Measurements from ENCODE around the gene IL17RB.

IL17RB gene, protein sequence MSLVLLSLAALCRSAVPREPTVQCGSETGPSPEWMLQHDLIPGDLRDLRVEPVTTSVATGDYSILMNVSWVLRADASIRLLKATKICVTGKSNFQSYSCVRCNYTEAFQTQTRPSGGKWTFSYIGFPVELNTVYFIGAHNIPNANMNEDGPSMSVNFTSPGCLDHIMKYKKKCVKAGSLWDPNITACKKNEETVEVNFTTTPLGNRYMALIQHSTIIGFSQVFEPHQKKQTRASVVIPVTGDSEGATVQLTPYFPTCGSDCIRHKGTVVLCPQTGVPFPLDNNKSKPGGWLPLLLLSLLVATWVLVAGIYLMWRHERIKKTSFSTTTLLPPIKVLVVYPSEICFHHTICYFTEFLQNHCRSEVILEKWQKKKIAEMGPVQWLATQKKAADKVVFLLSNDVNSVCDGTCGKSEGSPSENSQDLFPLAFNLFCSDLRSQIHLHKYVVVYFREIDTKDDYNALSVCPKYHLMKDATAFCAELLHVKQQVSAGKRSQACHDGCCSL

DNA sequence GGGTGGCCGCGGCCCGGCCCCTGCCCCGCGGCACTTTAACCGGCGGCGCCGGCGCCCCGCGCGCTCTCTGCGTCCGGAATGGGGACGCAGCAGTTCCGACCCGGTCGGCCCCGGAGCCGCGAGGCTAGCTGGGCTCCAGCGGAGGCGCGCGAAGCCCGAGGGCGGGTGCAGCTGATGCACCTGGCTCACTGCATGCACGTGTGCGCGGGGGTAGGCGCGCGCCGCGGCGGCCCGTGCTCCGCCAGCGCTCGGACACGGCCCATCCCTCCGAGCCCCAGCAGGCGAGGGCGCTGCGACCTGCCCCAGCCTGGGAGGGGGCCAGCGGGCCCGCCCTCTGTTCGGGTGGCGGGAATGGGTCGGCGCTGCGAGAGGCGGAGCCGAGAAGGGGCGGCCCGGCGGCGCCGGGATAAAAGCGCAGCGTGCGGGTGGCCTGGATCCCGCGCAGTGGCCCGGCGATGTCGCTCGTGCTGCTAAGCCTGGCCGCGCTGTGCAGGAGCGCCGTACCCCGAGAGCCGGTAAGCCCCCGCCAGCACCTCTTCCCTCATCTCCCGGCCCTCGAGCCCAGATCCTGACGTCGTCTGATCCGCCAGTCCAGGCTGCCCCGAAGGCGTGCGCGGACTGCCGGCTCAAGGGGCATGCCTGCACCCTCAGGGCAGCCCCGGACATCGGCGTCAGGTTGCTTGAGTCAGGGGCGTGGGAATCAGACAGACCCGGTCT, at the start of gene IL17RB, which contains the start of gene CHDH:
TSS of gene IL17RB (plus strand) at position 435 of the 717 bp plus-strand sequence. CDS start at position 456, 21 bp downstream.
TSS of gene CHDH (minus strand) at position 286 of the 717 bp plus-strand sequence. CDS start 22,411 bp downstream, outside the sequence.
- DNase-seq = no peak

DNA sequence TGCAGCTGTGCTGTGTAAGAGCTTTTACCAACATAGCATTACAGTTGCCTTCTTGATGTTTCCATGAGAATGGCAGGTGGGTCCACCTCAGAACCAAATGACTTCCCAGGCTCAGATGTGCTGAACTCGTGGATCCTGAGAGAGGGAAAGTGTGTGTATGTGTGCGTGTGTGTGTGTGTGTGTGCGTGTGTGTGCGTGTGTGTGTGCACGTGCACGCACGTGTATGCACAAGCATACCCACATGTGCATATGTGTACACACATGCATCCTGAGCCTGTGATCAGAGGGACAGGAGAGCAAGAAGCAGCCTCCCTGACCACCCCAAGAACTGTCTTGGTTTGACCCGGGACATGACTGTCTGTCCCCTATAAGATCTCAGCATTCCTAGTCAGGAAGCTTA, 48.2 kb upstream of the IL17RB start:
- DNase-seq = no peak

DNA sequence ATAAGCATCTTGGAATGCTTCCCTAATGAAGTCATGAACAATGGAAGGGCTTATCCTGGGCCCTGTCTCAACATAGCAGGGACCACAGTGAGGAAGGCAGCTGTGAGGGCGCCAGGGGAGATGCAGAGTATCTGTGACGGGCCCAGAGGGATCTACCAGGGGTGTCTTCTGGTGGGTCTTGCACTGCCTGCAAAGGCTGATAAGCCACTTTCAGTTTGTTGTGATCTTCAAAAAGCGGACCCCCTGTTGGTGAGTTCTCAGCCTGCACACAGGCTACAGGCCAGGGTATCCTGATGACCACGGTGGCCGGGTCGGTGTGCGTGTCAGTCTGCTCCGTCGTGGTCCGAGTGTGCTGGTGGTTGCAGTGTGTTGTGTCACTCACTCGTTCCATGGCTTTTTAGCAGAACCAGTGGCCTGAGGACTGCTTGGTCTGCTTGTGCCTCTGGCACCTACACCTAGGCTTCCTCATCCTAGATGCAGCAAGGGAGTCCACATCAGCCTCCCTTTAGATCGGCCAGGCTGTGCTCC, 47.0 kb upstream of the IL17RB start:
- DNase-seq = no peak

DNA sequence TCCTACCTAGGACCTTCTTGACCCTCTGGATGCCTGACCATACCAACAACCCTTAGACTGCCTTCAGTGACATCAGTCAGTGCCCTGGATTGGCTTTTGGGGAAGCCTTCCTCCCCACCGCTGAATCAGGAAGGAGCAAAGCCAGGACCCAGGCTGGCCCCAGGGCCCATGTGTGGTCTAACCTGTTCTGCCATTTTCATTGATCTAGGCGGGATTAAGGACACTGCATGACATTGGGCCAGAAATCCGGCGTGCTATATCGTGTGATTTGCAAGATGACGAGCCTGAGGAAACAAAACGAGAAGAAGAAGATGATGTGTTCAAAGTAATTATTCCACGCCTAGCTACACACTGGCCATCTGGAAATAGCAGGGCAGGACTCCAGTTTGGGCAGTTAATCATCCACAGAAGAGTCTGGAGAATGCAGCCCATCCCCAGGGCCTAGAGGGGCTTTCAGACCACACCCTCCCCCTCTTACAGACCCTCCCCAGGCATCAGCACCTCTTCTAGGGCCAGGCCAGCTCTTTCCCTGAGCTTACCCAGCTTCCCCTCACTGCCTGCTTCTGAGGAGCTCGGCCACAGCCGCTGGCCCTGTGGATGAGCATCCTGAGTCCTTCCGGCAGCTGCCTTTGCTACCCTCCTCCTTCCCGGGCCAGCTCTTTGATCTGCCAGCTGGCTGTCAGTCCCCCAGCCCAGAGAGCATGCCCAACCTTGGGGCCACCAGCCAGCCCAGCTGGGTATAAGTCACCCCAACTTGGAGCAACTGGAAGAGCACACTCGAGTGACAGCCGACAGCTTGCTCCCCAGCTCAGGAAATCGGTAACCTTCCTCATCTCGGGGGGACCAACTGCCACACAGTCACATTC, 46.1 kb upstream of the IL17RB start:
- DNase-seq = no peak

DNA sequence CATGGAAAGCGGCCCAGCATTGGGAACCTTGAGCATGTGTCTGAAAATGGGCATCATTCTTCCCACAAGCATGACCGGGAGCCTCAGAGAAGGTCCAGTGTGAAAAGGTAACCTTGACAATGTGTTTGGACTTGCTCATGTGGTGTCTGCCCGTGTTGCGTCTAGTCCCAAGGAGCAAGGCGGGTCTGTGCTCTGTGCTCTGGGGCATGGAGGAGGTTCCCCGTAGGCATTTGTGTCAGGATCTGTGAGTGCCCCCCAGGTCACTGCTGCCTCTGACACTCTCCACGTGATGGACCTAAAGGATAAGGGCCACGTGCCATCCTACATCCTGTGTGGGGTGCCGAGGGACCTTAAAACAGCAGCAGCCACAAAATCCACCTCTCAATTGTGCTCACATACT, 45.0 kb upstream of the IL17RB start:
- DNase-seq = no peak

DNA sequence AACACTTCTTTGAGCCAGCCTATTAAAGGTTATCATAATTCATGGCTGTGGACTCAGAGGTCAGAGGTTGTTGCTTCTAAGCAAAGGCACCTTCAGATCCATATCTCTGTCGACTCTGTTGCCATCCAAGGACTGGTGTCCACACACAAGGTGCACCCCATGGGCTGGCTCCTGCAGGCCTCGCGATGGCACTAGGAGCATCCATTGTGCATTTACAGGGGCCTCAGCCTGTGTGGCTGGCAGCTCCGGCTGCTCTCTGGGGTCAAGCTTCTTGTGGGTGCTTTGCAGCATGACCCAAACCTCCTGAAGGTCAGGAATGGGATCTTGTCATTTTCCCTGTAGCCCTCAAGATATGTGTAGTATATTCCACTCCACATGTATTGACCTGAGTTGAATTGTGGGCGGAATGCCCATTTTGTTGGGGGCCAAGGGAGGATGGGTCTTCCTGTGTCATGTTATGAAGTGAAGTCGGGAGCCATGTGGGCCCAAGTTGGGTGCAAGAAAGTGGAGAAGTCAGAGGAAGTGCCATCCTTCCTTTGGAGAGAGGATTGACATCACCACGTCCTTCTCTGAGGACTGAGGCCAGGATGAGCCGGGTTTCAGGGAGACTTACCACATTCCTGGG, 44.0 kb upstream of the IL17RB start:
- no peak for DNase-seq

DNA sequence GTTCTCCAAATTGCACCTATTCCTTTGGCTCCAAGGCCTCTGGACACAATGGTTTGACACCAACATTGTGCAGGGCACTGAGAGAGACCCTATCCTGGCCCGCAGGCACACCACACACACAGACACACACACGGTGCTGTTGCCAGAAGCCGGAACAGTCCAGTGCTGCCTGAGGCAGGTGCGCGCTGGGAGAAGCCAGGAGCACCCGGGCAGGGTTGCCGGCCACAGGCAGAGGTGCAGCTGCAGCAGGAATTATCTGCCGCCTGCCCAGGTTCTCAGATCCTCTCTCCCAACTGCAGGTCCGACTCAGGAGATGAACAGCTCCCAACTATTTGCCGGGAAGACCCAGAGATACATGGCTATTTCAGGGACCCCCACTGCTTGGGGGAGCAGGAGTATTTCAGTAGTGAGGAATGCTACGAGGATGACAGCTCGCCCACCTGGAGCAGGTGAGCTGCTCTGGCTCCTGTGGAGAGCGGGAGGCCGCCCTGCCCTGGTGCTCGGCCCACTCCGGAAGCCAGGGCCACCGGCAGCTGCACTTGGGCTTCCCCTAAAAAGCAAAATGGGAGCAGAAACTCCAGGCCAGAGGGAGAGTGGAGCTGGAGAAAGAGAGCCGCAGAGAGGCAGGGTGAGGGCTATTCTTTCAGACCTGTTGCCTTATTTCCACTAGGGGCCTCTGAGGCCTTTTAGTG, 43.1 kb upstream of the IL17RB start:
- DNase-seq = no peak

DNA sequence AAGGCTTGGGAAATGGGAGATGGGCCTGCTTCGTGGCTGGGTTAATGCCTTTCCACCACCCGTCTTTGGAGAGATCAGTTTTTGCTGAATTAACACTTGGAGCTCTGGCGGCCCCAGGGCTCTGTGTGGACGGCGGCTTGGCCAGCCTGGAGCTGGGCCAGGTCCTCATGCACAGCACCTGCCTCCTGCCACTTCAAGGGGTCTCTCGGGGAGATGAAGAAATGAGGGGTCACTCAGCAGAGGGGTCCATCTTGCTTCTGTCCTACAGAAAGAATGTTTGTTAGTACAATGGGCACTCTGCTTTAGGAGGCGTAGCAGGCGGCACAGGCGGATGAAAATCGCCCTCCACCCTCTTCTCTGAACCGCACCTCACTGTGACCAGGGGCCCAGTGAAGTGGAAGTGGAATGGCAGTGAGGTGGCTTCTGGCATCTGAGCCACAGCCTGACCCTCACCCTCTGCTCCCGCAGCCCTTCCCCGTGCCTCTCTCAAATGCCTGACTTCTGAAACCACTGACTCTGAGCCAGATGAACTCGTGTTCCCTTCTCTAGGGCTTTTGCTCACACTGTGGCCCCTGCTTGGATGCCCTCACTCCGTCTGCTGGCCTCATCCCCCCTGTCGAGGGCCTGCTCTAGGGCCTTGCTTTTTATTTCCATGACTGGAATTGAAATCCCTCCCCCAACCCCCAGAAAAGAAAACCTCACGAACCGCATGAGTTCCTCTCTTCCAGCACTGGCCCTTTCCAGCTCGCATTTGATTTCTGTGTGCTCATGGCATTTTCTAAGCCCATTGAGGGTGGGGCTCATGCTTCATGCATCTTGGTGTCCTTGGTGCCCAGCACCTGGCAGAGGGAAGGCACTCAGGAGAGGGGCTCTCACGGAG, 42.3 kb upstream of the IL17RB start:
- DNase-seq = no peak

DNA sequence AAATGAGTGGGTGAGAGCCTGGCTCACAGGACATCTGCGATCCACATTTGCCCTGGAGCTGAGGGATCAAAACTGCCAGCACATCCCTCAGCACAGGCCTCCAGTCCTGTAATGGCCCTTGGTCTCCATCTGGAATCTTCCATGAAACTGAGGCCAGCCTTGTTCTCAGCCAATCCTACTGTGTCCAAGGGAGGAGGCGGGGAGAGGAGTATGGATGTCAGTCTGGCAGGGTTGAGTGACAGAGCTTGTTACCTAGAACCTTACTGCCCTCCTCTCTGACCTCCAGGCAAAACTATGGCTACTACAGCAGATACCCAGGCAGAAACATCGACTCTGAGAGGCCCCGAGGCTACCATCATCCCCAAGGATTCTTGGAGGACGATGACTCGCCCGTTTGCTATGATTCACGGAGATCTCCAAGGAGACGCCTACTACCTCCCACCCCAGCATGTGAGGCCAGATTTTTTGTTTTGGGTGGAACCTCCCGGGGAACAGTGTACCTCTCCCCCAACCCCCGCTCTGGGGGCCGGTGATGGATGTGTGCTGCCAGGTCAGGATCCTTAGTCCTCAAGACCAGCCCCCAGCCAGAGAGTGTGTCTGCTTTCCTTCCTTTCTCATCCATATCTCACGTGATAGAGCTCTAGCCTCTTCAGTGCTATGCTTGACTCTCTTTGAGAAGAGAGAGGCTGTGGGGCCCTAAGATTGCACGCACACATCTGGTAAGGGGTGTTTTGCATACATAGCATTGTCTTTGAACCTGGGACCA, 41.5 kb upstream of the IL17RB start:
- DNase-seq = no peak

DNA sequence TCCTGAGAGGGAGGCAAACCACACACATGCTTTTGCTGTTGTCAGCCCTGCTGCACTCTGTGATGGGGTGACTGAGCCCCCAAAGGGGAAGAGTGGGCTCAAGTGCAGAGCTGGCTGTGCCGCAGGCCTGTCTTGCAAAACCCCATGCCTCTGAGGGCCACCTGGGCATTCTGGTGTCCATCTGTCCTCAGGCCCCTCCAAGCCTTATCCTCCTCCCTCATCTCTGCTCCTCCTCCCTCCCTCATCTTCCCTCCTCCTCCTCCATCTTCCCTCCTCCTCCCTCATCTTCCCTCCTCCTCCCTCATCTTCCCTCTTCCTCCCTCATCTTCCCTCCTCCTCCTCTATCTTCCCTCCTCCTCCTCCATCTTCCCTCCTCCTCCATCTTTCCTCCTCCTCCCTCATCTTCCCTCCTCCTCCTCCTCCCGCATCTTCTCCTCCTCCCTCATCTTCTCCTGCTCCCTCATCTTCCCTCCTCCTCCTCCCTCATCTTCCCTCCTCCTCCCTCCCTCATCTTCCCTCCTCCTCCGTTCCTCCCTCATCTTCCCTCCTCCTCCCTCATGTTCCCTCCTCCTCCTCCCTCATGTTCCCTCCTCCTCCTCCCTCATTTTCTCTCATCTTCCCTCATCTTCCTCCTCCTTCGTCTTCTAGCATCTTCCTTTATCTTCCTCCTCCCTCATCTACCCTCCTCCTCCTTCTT, 40.8 kb upstream of the IL17RB start:
- DNase-seq = no peak

DNA sequence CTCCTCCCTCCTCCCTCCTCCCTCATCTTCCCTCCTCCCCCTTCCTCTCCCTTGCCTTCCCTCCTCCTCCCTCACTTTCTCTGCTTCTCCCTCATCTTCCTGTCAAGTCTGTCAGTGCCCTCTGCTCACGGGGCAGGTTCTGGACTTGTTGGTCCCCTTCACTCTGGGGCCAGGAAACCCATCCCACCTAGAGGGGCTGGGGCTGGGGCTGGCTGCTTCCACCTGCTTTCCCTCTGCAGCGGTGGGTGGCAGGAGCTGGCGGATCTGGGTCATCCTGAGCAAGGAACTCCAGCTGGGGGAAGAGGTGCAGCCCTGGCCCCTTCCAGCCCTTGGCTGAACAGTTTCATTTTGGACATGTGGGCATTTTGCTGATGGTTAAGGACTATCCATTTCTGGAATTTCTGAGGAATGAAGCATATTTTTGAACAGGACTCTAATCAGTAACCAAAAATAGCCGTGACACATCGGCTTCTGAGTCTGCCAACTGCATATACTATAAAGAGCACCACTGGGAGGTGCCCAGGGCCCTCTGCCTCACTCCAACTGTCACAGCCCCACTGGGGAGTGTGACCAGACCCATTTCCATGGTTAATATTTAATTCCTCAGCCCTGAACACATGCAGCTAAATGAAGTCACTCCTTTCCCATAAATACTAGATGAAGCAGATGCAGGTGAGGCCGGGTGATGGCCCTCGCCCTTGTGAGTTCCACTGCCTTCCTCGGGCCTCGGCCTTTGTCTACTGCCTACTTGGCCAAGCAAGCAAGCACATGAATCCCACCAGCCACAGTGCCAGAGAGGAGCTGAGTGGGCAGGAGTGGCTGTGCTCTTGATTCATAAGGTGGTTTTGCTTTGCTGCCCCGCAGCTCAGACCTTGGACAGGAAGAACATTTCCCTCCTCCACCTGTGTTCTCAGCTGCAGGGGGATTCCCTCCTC, 39.9 kb upstream of the IL17RB start:
- no peak for DNase-seq

DNA sequence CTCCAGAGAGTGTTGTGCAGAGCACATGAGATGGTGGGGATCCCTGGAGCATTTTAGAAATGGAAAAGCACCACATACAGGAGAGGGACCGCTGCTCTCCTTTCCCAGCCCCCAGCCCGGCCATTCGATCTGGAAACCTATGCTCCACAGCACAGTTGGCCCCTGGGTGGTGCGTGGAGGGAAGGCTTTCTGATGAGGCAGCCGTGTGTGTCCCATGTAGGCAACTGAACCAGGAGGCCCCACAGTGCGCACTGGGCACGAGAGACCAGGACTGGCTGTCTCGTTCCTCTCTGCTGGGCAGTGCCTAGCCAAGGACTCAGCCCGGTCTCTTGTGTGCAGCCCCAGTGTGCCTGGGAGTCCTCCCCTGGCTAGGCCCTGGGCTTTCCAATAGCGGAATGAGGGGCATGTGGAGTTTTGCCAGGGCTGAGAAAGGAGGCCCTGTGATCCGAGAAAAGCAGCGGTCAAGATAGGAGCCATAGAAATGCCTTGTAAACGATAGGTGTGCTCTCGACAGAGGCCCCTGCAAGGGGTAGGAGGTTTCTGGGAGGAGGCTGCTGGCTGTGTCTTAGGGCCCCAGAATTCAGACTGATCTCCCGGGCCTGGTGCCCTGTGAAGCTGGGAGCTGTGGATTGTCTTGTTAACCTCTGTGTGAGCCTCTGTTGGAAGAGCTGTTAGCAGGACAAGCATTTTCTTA, 39.1 kb upstream of the IL17RB start:
- no peak for DNase-seq

DNA sequence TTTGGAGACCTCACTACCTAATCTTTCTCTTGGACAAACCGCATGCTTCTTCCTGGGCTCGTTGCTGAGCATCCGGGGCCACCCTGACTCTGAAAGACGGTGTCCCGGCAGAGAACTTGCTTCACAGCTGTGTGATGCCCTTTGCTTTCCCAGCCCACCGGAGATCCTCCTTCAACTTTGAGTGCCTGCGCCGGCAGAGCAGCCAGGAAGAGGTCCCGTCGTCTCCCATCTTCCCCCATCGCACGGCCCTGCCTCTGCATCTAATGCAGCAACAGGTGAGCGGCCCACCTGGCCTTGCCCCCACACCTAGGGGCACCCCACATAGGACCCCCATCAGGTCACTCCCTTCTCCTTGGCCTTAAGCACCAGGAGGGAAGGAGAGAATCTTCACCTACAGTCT, 37.9 kb upstream of the IL17RB start:
- no peak for DNase-seq

DNA sequence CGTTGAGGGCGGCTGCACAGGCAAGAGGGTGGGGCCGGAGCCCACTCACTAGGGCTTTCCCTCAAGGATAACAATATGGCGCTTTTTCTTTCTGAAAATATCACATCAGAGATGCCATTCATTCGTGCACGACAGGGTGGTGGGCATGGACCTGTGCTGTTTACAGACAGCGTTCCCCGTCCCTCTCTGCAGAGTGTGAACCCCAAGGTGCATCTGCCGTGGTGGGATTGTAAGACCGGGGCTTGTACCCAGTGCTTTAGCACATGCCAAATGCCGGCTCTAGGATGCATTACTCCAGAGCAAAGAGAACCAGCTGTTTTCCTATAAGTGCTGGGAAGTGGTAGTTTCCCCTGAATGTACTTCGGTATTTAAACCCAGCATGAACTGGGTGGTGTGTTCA, 37.1 kb upstream of the IL17RB start:
- DNase-seq = no peak

DNA sequence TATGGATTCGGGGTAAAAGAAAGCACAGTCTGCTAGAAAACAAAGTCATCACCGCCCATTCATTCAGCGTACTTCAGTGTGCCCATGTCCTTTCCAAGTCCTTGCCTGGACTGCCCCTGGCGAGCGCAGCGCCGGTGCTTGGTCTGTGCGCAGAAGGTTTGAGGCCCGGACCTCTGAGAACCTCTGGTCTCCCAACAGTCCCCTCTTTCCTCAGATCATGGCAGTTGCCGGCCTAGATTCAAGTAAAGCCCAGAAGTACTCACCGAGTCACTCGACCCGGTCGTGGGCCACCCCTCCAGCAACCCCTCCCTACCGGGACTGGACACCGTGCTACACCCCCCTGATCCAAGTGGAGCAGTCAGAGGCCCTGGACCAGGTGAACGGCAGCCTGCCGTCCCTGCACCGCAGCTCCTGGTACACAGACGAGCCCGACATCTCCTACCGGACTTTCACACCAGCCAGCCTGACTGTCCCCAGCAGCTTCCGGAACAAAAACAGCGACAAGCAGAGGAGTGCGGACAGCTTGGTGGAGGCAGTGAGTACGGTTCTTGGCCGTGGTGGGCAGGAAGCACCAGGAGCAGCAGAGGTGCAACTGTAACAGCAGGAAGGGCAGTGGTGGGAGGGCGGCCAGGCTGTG, 36.5 kb upstream of the IL17RB start:
- no peak for DNase-seq

DNA sequence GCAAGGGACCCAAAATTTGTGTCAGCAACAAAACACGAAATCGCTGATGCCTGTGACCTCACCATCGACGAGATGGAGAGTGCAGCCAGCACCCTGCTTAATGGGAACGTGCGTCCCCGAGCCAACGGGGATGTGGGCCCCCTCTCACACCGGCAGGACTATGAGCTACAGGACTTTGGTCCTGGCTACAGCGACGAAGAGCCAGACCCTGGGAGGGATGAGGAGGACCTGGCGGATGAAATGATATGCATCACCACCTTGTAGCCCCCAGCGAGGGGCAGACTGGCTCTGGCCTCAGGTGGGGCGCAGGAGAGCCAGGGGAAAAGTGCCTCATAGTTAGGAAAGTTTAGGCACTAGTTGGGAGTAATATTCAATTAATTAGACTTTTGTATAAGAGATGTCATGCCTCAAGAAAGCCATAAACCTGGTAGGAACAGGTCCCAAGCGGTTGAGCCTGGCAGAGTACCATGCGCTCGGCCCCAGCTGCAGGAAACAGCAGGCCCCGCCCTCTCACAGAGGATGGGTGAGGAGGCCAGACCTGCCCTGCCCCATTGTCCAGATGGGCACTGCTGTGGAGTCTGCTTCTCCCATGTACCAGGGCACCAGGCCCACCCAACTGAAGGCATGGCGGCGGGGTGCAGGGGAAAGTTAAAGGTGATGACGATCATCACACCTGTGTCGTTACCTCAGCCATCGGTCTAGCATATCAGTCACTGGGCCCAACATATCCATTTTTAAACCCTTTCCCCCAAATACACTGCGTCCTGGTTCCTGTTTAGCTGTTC, 35.0 kb upstream of the IL17RB start:
- no peak for DNase-seq

Data from CD4-positive, alpha-beta T cell treated with Interleukin-12 subunit alpha and Interleukin-12 subunit beta, for 1 hour (primary cell).